OCI-LY1 (cell line): ENCODE measurements around the gene AGRP.

Experiments used
- H2AFZ ChIP-seq: fragments of 200-600 bp; sonication (generic), shearing (Covaris generic); 2 replicates; pipeline ENCODE4 v1.6.0; 2014; ENCODE audit warnings: antibody characterized with exemption, mild to moderate bottlenecking, low read length
- H3F3A ChIP-seq: fragments of 200-600 bp; sonication (generic), shearing (Covaris generic); 2 replicates; pipeline ENCODE4 v1.6.0; 2014; ENCODE audit warnings: mild to moderate bottlenecking, antibody characterized with exemption, low read length, moderate library complexity; ENCODE audit not compliant: insufficient read depth
- H3K27ac ChIP-seq: fragments of 200-600 bp; sonication (generic); 2 replicates; pipeline ENCODE4 v1.5.1; 2014; ENCODE audit warnings: low read length, mixed run types, mild to moderate bottlenecking, low read depth; ENCODE audit not compliant: poor library complexity, severe bottlenecking
- H3K27me3 ChIP-seq: fragments of 200-600 bp; sonication (generic); 2 replicates; pipeline ENCODE4 v1.6.0; 2014; ENCODE audit warnings: antibody characterized with exemption, mild to moderate bottlenecking, low read length, moderate library complexity; ENCODE audit not compliant: insufficient read depth
- H3K36me3 ChIP-seq: fragments of 200-600 bp; sonication (generic); 2 replicates; pipeline ENCODE4 v1.6.1; 2014; ENCODE audit warnings: mild to moderate bottlenecking, antibody characterized with exemption, low read length, moderate library complexity, mixed read lengths; ENCODE audit not compliant: insufficient read depth
- H3K4me1 ChIP-seq: fragments of 200-600 bp; sonication (generic); 2 replicates; pipeline ENCODE4 v1.5.1; 2014; ENCODE audit warnings: mild to moderate bottlenecking, low read length, moderate library complexity; ENCODE audit not compliant: insufficient read depth, severe bottlenecking
- H3K4me2 ChIP-seq: fragments of 200-600 bp; sonication (generic), shearing (Covaris generic); 2 replicates; pipeline ENCODE4 v1.6.1; 2014; ENCODE audit warnings: low read length
- H3K4me3 ChIP-seq: fragments of 200-600 bp; sonication (generic); 2 replicates; pipeline ENCODE4 v1.5.1; 2014; ENCODE audit warnings: low read length, low read depth, mild to moderate bottlenecking, mixed read lengths; ENCODE audit not compliant: poor library complexity, severe bottlenecking
- H3K79me2 ChIP-seq: fragments of 200-600 bp; shearing (Covaris generic); 2 replicates; pipeline ENCODE4 v1.6.1; 2016; ENCODE audit warnings: mixed run types, low read length, mixed read lengths; ENCODE audit not compliant: insufficient read depth
- H3K9ac ChIP-seq: fragments of 200-600 bp; sonication (generic), shearing (Covaris generic); 2 replicates; pipeline ENCODE4 v1.6.1; 2014; ENCODE audit warnings: mild to moderate bottlenecking, low read length, mixed read lengths
- H3K9me2 ChIP-seq: fragments of 200-600 bp; sonication (generic), shearing (Covaris generic); 2 replicates; pipeline ENCODE4 v1.6.1; 2014; ENCODE audit warnings: low read depth, mild to moderate bottlenecking, low read length, mixed read lengths
- H3K9me3 ChIP-seq: fragments of 200-600 bp; shearing (Covaris generic); 2 replicates; pipeline ENCODE4 v1.6.1; 2014; ENCODE audit warnings: low read length, mixed read lengths
- H4K20me1 ChIP-seq: fragments of 200-600 bp; sonication (generic), shearing (Covaris generic); 2 replicates; pipeline ENCODE4 v1.6.0; 2016; ENCODE audit warnings: mild to moderate bottlenecking, low read length; ENCODE audit not compliant: insufficient read depth
- CTCF ChIP-seq: fragments of 200-600 bp; sonication (generic), shearing (Covaris generic); IDR thresholded peaks from 2 replicates; pipeline ENCODE4 v1.5.1; 2017; ENCODE audit warnings: mild to moderate bottlenecking, antibody characterized with exemption, low read length, moderate library complexity, mixed read lengths
- EZH2 ChIP-seq: fragments of 200-600 bp; sonication (generic), shearing (Covaris generic); IDR thresholded peaks from 2 replicates; pipeline ENCODE4 v1.8.0; 2017; ENCODE audit warnings: borderline replicate concordance, mixed run types, mild to moderate bottlenecking, antibody characterized with exemption, low read length, moderate library complexity, mixed read lengths

The AGRP gene

GRCh38 chr16:67529582-67530012, 46.2 kb upstream of the AGRP start:
- Histone ChIP-seq H3K4me1 (peaks cover 54% of the 10 kb centered on the region), H3K79me2 (no peaks in the 10 kb centered on the region), H4K20me1 (no peaks in the 10 kb centered on the region), H3K9me3 (no peaks in the 10 kb centered on the region), H3K36me3 (no peaks in the 10 kb centered on the region), H3F3A (peaks cover 4% of the 10 kb centered on the region; the same call in 1 of the 2 replicates), H3K4me2 (peak overlapping the region; percentile 80), H3K27me3 (no peaks in the 10 kb centered on the region), H3K9ac (peak overlapping the region; percentile 58; the same call in 1 of the 2 replicates), H3K4me3 (peak overlapping the region; percentile 60), H3K27ac (peak overlapping the region; percentile 92), H2AFZ (no peak overlapping the region), H3K9me2 (no peaks in the 10 kb centered on the region)
- TF ChIP-seq CTCF: no peak
- no peak for TF ChIP-seq EZH2

GRCh38 chr16:67528870-67529581, 45.7 kb upstream of the AGRP start:
- Histone ChIP-seq H3K9me2 (no peaks in the 10 kb centered on the region), H3K27me3 (0 out of 2 replicates have a peak, but pooled peaks cover under 1% of the 10 kb centered on the region), H3K27ac (peak overlapping the region; percentile 92), H3K79me2 (no peaks in the 10 kb centered on the region), H2AFZ (no peak overlapping the region), H3F3A (peaks cover 4% of the 10 kb centered on the region; the same call in 1 of the 2 replicates), H4K20me1 (no peaks in the 10 kb centered on the region), H3K4me1 (peaks cover 49% of the 10 kb centered on the region), H3K4me3 (peak overlapping the region; percentile 60), H3K4me2 (peak overlapping the region; percentile 80), H3K9me3 (no peaks in the 10 kb centered on the region), H3K9ac (peak overlapping the region; percentile 58), H3K36me3 (no peaks in the 10 kb centered on the region)
- TF ChIP-seq EZH2 (no peak), CTCF (no peak)

- Histone ChIP-seq H3K4me2 (peak within 1 kb of the TSS; percentile 80), H4K20me1 (no peaks in the 10 kb centered on the region), H3K9me2 (no peaks in the 10 kb centered on the region), H3F3A (peaks cover 4% of the 10 kb centered on the region; the same call in 1 of the 2 replicates), H3K4me3 (peak within 1 kb of the TSS; percentile 60), H3K36me3 (no peaks in the 10 kb centered on the region), H3K4me1 (peaks cover 45% of the 10 kb centered on the region), H2AFZ (no peak within 1 kb of the TSS), H3K9ac (peak within 1 kb of the TSS; percentile 58), H3K79me2 (no peaks in the 10 kb centered on the region), H3K9me3 (no peaks in the 10 kb centered on the region), H3K27me3 (0 out of 2 replicates have a peak, but pooled peaks cover 3% of the 10 kb centered on the region), H3K27ac (peak within 1 kb of the TSS; percentile 92)
- TF ChIP-seq EZH2 (no peak), CTCF (no peak)
These were observed 45.0 kb upstream of the AGRP start, which contains the start of gene RIPOR1 for GRCh38 chr16:67528222-67528869. RIPOR1 (plus strand) TSS chr16:67528829; CDS start chr16:67538447, 9,618 bp downstream.
